H1 (cell line): ENCODE results near the gene NOS2. TPM values are rescaled to one million over a fixed set of nuclear protein-coding genes. Genes with fewer than 3 reads are reported as not detected.

Experiments
- CTCF ChIA-PET: fragments of 300-600 bp; sonication (Branson Sonifier 250); formaldehyde crosslinking; loops from one replicate; lab custom pipeline; 2021; ENCODE audit not compliant: partially characterized antibody; lab: Charles Lee
- POLR2A ChIA-PET: fragments of 300-600 bp; sonication (Branson Sonifier 250); formaldehyde crosslinking; loops from one replicate; lab custom pipeline; 2021; ENCODE audit warnings: inconsistent platforms; ENCODE audit not compliant: partially characterized antibody; lab: Charles Lee
- DNase-seq, 2 experiments: peaks; one replicate each; pipeline versions ENCODE4 v3.0.0 to v3.0.0-alpha.2; 2010 to 2022; ENCODE audit warnings: low spot score in 2 of 2, low read depth in 1 of 2, mixed read lengths in 1 of 2
- FAIRE-seq: peaks from 2 replicates; lab custom pipeline; 2011; peaks lifted over from hg19 to GRCh38; lab: Jason Lieb, UNC
- H2AFZ ChIP-seq: 2 replicates; pipeline ENCODE4 v1.8.1; 2012; ENCODE audit warnings: low read length, inconsistent platforms
- H2AK5ac ChIP-seq: 2 replicates; pipeline ENCODE4 v1.6.1; 2013; ENCODE audit warnings: low read depth, low read length
- H2BK120ac ChIP-seq: replicated peaks from 2 replicates; pipeline ENCODE3; 2013; ENCODE audit warnings: low read depth, low read length, inconsistent platforms
- H2BK12ac ChIP-seq: 2 replicates; pipeline ENCODE4 v1.6.1; 2013; ENCODE audit warnings: low read depth, low read length
- H2BK15ac ChIP-seq: 2 replicates; pipeline ENCODE4 v1.6.1; 2013; ENCODE audit warnings: low read length
- H2BK20ac ChIP-seq: 2 replicates; pipeline ENCODE4 v1.6.1; 2013; ENCODE audit warnings: low read length
- H2BK5ac ChIP-seq: 2 replicates; pipeline ENCODE4 v1.6.1; 2013; ENCODE audit warnings: low read depth, low read length
- H3K14ac ChIP-seq: 2 replicates; pipeline ENCODE4 v1.6.1; 2013; ENCODE audit warnings: inconsistent platforms; ENCODE audit not compliant: insufficient read length
- H3K18ac ChIP-seq: 2 replicates; pipeline ENCODE4 v1.6.1; 2013; ENCODE audit warnings: low read length; ENCODE audit errors: extremely low read depth
- H3K23ac ChIP-seq: 2 replicates; pipeline ENCODE4 v1.6.1; 2013; ENCODE audit warnings: inconsistent platforms; ENCODE audit not compliant: insufficient read length
- H3K23me2 ChIP-seq: 2 replicates; pipeline ENCODE4 v1.6.1; 2013; ENCODE audit warnings: low read depth, low read length
- H3K27ac ChIP-seq: 2 replicates; pipeline ENCODE4 v1.6.1; 2011; ENCODE audit warnings: low read depth, low read length, inconsistent platforms
- H3K27me3 ChIP-seq, 4 experiments: replicated peaks in 1 of 4; 1 replicate in 1 of 4; 2 replicates in 3 of 4; pipeline versions ENCODE4 v1.6.1 to v1.8.1; 2011 to 2013; ENCODE audit warnings: low read length in 3 of 4, mild to moderate bottlenecking in 3 of 4, inconsistent platforms in 2 of 4, mixed read lengths in 2 of 4, moderate library complexity in 1 of 4; ENCODE audit not compliant: control insufficient read depth in 3 of 4, insufficient read depth in 3 of 4; ENCODE audit errors: extremely low read depth in 1 of 4
- H3K36me3 ChIP-seq, 4 experiments: 2 replicates each; pipeline versions ENCODE4 v1.6.1 to v1.8.1; 2011 to 2013; ENCODE audit warnings: mild to moderate bottlenecking in 4 of 4, low read length in 3 of 4, moderate library complexity in 2 of 4, control low read depth in 1 of 4, inconsistent platforms in 1 of 4; ENCODE audit not compliant: insufficient read depth in 4 of 4, control insufficient read depth in 2 of 4
- H3K4ac ChIP-seq: replicated peaks from 2 replicates; pipeline ENCODE3; 2013; ENCODE audit warnings: low read length, low read depth, mixed read lengths, inconsistent platforms; ENCODE audit not compliant: insufficient read length
- H3K4me1 ChIP-seq, 4 experiments: replicated peaks in 1 of 4; 1 replicate in 1 of 4; 2 replicates in 3 of 4; pipeline versions ENCODE4 v1.6.1 to v1.8.1; 2011 to 2013; ENCODE audit warnings: low read length in 3 of 4, inconsistent platforms in 2 of 4, mixed read lengths in 1 of 4; ENCODE audit not compliant: insufficient read depth in 4 of 4, control insufficient read depth in 3 of 4
- H3K4me2 ChIP-seq, 2 experiments: 2 replicates each; pipeline versions ENCODE4 v1.6.1 to v1.8.1; 2011 to 2013; ENCODE audit warnings: low read depth in 2 of 2, low read length in 2 of 2, control low read depth in 1 of 2, inconsistent platforms in 1 of 2, mild to moderate bottlenecking in 1 of 2; ENCODE audit not compliant: insufficient read depth in 1 of 2
- H3K4me3 ChIP-seq, 4 experiments: fragments of 200-600, 300-600 bp in 1 of 4; sonication (generic), shearing (Covaris generic), sonication (Bioruptor Twin) in 1 of 4; 2 replicates each; pipeline versions ENCODE4 v1.5.1 to v1.8.1; 2011 to 2016; ENCODE audit warnings: low read length in 4 of 4, low read depth in 3 of 4, control low read depth in 2 of 4, inconsistent platforms in 2 of 4, mild to moderate bottlenecking in 2 of 4, mixed read lengths in 1 of 4, moderate library complexity in 1 of 4; ENCODE audit not compliant: insufficient read depth in 2 of 4; ENCODE audit errors: extremely low read depth in 1 of 4
- H3K56ac ChIP-seq: replicated peaks from 2 replicates; pipeline ENCODE3; 2013; ENCODE audit warnings: low read depth, mild to moderate bottlenecking, mixed read lengths, low read length, inconsistent platforms; ENCODE audit not compliant: insufficient read length
- H3K79me1 ChIP-seq: 2 replicates; pipeline ENCODE4 v1.6.1; 2013; ENCODE audit warnings: low read depth, low read length, control low read depth
- H3K79me2 ChIP-seq, 2 experiments: 2 replicates each; pipeline versions ENCODE4 v1.6.1 to v1.8.1; 2012 to 2013; ENCODE audit warnings: low read length in 2 of 2, mild to moderate bottlenecking in 2 of 2, inconsistent platforms in 1 of 2; ENCODE audit not compliant: insufficient read depth in 2 of 2, control insufficient read depth in 1 of 2
- H3K9ac ChIP-seq, 4 experiments: replicated peaks in 1 of 4; 1 replicate in 1 of 4; 2 replicates in 3 of 4; pipeline versions ENCODE4 v1.6.1 to v1.8.1; 2011 to 2013; ENCODE audit warnings: low read depth in 3 of 4, low read length in 3 of 4, control low read depth in 2 of 4, mild to moderate bottlenecking in 2 of 4, moderate library complexity in 2 of 4, inconsistent platforms in 1 of 4; ENCODE audit errors: extremely low read depth in 1 of 4
- H3K9me3 ChIP-seq, 2 experiments: 2 replicates each; pipeline versions ENCODE4 v1.6.1 to v1.8.1; 2012 to 2013; ENCODE audit warnings: mild to moderate bottlenecking in 2 of 2, moderate library complexity in 2 of 2, control low read depth in 1 of 2, inconsistent platforms in 1 of 2, low read depth in 1 of 2, low read length in 1 of 2, mixed read lengths in 1 of 2; ENCODE audit not compliant: insufficient read depth in 2 of 2
- H4K20me1 ChIP-seq, 2 experiments: replicated peaks in 1 of 2; 2 replicates each; pipeline versions ENCODE3 to v1.8.1; 2011 to 2013; ENCODE audit warnings: inconsistent platforms in 2 of 2, low read length in 2 of 2, mild to moderate bottlenecking in 1 of 2; ENCODE audit not compliant: insufficient read depth in 2 of 2, control insufficient read depth in 1 of 2
- H4K5ac ChIP-seq: 2 replicates; pipeline ENCODE4 v1.6.1; 2013; ENCODE audit warnings: low read length, low read depth, mixed read lengths, inconsistent platforms; ENCODE audit not compliant: insufficient read length
- H4K8ac ChIP-seq: 2 replicates; pipeline ENCODE4 v1.8.0; 2013; ENCODE audit warnings: mild to moderate bottlenecking, moderate library complexity, low read length, inconsistent platforms; ENCODE audit not compliant: insufficient read depth; ENCODE audit errors: extremely low read depth
- H4K91ac ChIP-seq: replicated peaks from 2 replicates; pipeline ENCODE3; 2013; ENCODE audit warnings: low read length, mixed read lengths, inconsistent platforms; ENCODE audit not compliant: insufficient read length
- SP1 ChIP-seq: IDR thresholded peaks from 2 replicates; pipeline ENCODE4 v1.6.1; 2011; ENCODE audit warnings: low read depth, low read length
- WGBS, 2 experiments: shearing (Covaris generic) in 1 of 2; methylation state at CpG; one replicate each; pipeline versions ENCODE4 v1.1.6 to v1.1.7; 2013 to 2015; ENCODE audit warnings: low lambda C conversion rate in 2 of 2, mixed read lengths in 2 of 2, inconsistent platforms in 1 of 2, low coverage in 1 of 2, missing lambda C conversion rate in 1 of 2; ENCODE audit not compliant: insufficient replicate concordance in 2 of 2, insufficient coverage in 1 of 2, insufficient read length in 1 of 2; ENCODE audit errors: extremely low coverage in 1 of 2, missing lambda C conversion rate in 1 of 2; 5-methylcytosine and 5-hydroxymethylcytosine counted together
- polyA plus RNA-seq, 7 experiments: library from polyadenylated mRNA; depleted of rRNA in 3 of 7; stranded (reverse) in 5 of 7; unstranded in 2 of 7; fragments of >200 nt in 5 of 7; fragments of 200-250 nt in 2 of 7; gene quantifications; 1 replicate in 5 of 7; 2 replicates in 1 of 7; 4 replicates in 1 of 7; pipeline versions ENCODE4 v1.2.1 to v1.2.3, GENCODE V29; 2011 to 2013; ENCODE audit warnings: missing spikeins in 2 of 7, mixed read lengths in 2 of 7
- total RNA-seq: library from RNA; stranded (reverse); fragmentation: NEBNext Ultra II Directional; extraction: Animal tissue kit (Norgen Biotek cat#: 25700); gene quantifications from 2 replicates; pipeline ENCODE4 v1.2.1, GENCODE V29; 2021

NOS2 gene
- total and polyA plus RNA-seq, 2 of the 8 experiments (the other 6 are each of a cell fraction or from before 2014, with no cell fraction given): 1.0 to 1.9 TPM

DNA sequence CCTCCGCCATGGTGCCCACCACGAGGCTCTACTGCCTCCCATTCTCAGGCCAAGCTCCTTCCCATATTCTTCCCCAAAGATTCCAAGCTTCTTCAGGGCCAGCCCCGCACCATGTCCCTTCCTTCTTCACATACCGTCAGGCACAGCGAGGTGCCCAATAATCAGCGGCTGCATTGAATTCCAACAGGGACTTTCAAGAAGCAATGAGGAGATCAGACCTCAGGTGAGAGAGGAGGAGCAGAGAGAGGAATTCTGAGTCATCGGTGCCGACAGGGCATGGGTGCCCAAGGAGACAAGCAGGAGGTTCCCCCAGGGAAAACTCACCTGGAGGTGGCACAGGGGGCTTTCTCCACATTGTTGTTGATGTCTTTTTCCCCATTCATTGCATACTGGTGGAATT lies 2.0 kb downstream of the NOS2 start:
- Histone ChIP-seq H2BK15ac (no peak overlapping the region), H4K8ac (no peak overlapping the region), H3K9me3 (no peaks in the 10 kb centered on the region), H3K27me3 (peaks cover 0 to 13% (median 11%) of the 10 kb centered on the region in 4 experiments; a peak in 6 of 7 replicates), H3K79me1 (no peaks in the 10 kb centered on the region), H3K4ac (no peak overlapping the region), H3K14ac (no peak overlapping the region), H4K20me1 (no peaks in the 10 kb centered on the region), H3K27ac (no peak overlapping the region), H2AFZ (no peak overlapping the region), H3K79me2 (no peaks in the 10 kb centered on the region), H3K56ac (no peak overlapping the region), H3K4me2 (no peak overlapping the region), H2BK5ac (no peak overlapping the region), H4K5ac (no peak overlapping the region), H3K23ac (no peak overlapping the region), H2BK20ac (no peak overlapping the region), H3K18ac (no peak overlapping the region), H2BK12ac (no peak overlapping the region), H3K9ac (no peak overlapping the region), H4K91ac (no peak overlapping the region), H2AK5ac (no peak overlapping the region), H2BK120ac (no peak overlapping the region), H3K4me3 (no peak overlapping the region), H3K4me1 (peaks cover 0 to 3% (median 1%) of the 10 kb centered on the region in 4 experiments; a peak in 3 of 7 replicates), H3K36me3 (no peaks in the 10 kb centered on the region), H3K23me2 (peaks cover 6% of the 10 kb centered on the region; the same call in 1 of the 2 replicates)
- FAIRE-seq (no peak), DNase-seq (no peak)
- WGBS, 2 experiments: 94% methylated on average over 7 of the region's 8 CpGs; no CpG with 5 or more reads in 1 of the 2 experiments
- ChIA-PET POLR2A (no interaction called here), CTCF (interaction anchor here (0.6 to 9.0 kb wide), 12 partner anchors 11 to 542 kb away, joined by 3 to 109 read pairs (median 4); no protein-coding TSS in a partner anchor)
- no peak for TF ChIP-seq SP1
